Activated naive CD4-positive, alpha-beta T cell treated with anti-CD3 and anti-CD28 coated beads for 36 hours (primary cell): ENCODE measurements around the gene GPX4. TPM values are rescaled to one million over a fixed set of nuclear protein-coding genes. Genes with fewer than 3 reads are reported as not detected.
A peak's percentile ranks its signal among the peaks of the same experiment; 100 is the strongest.

Experiments used
- CTCF ChIA-PET: fragments of 350-600 bp; sonication (Branson Sonifier 250); formaldehyde crosslinking; loops from one replicate; lab custom pipeline; 2021; ENCODE audit warnings: antibody characterized with exemption; lab: Charles Lee
- DNase-seq: peaks from one replicate; pipeline ENCODE4 v3.0.0-alpha.2; 2020
- H3K27ac Mint-ChIP-seq: one replicate; pipeline ENCODE4 v1.8.0; 2021; ENCODE audit warnings: mild to moderate bottlenecking, mixed read lengths
- H3K27me3 Mint-ChIP-seq: one replicate; pipeline ENCODE4 v1.8.0; 2021; ENCODE audit warnings: low read depth, mixed read lengths
- H3K36me3 Mint-ChIP-seq: one replicate; pipeline ENCODE4 v1.8.0; 2021; ENCODE audit warnings: low read depth, mixed read lengths
- H3K4me1 Mint-ChIP-seq: one replicate; pipeline ENCODE4 v1.8.0; 2021; ENCODE audit warnings: low read depth, mixed read lengths
- H3K4me3 Mint-ChIP-seq: one replicate; pipeline ENCODE4 v1.8.0; 2021; ENCODE audit warnings: mild to moderate bottlenecking, moderate library complexity, mixed read lengths
- H3K9me3 Mint-ChIP-seq: one replicate; pipeline ENCODE4 v1.8.0; 2021; ENCODE audit warnings: mixed read lengths
- intact Hi-C: fragments of 100-400 bp; cut with micrococcal nuclease; formaldehyde crosslinking; loops from one replicate; pipeline ENCODE4 v1.15.1; 2023
- total RNA-seq, 2 experiments: library from RNA; stranded (reverse); gene quantifications; one replicate each; pipeline ENCODE4 v1.2.3, GENCODE V29; 2021

The GPX4 gene
- total RNA-seq, 2 experiments from 2014 or later: 244 to 253 TPM

DNA sequence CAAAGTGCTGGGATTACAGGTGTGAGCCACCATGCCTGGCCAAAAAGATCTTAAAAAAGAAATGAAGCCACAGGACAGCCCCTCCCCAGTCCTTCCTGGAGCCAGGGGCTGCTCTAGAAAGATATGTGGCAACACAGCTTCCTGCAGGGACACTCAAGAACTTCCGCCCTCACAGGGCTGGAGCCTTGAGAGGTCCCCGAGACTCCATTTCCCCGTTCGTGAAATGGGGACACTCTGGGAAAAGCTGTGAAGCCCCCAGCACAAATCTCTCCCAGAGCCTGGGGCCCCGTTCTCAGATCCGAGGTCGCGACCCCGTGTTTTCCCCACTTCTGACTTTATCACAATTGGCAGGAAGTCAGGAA, 2.5 kb upstream of the GPX4 start:
- peaks cover 6% of the 10 kb centered on the region for H3K36me3 Mint-ChIP-seq
- peak; percentile 44 for DNase-seq
- CTCF ChIA-PET: interaction anchor here (1.0 to 1.3 kb wide), 4 partner anchors 27 to 116 kb away, joined by 3 read pairs; no protein-coding TSS in a partner anchor
- intact Hi-C loops: loop anchor here (5.0 kb wide), 1 partner anchor 194 kb away; no protein-coding TSS in a partner anchor
- H3K4me1 Mint-ChIP-seq: peaks cover 73% of the 10 kb centered on the region
- peak overlapping the region; percentile 79 for H3K27ac Mint-ChIP-seq
- no peaks in the 10 kb centered on the region for H3K27me3 Mint-ChIP-seq
- peak overlapping the region; percentile 38 for H3K4me3 Mint-ChIP-seq
- peaks cover 4% of the 10 kb centered on the region for H3K9me3 Mint-ChIP-seq

GRCh38 chr19:1102407-1103131, 1.2 kb upstream of the GPX4 start:
- peaks cover 9% of the 10 kb centered on the region for H3K36me3 Mint-ChIP-seq
- intact Hi-C loops: loop anchor here (1.0 to 5.0 kb wide), 7 partner anchors 7 to 422 kb away; partner anchors contain the start of genes MIDN, POLR2E, RNU6-2 and TMEM259
- H3K9me3 Mint-ChIP-seq: peaks cover 4% of the 10 kb centered on the region
- CTCF ChIA-PET: interaction anchor here (0.5 to 1.1 kb wide), 6 partner anchors 11 to 444 kb away, joined by 3 to 4 read pairs (median 4); no protein-coding TSS in a partner anchor
- peak overlapping the region; percentile 72 for H3K4me3 Mint-ChIP-seq
- peak overlapping the region; percentile 79 for H3K27ac Mint-ChIP-seq
- DNase-seq: peak; percentile 64
- H3K27me3 Mint-ChIP-seq: no peaks in the 10 kb centered on the region
- H3K4me1 Mint-ChIP-seq: peaks cover 65% of the 10 kb centered on the region

DNA sequence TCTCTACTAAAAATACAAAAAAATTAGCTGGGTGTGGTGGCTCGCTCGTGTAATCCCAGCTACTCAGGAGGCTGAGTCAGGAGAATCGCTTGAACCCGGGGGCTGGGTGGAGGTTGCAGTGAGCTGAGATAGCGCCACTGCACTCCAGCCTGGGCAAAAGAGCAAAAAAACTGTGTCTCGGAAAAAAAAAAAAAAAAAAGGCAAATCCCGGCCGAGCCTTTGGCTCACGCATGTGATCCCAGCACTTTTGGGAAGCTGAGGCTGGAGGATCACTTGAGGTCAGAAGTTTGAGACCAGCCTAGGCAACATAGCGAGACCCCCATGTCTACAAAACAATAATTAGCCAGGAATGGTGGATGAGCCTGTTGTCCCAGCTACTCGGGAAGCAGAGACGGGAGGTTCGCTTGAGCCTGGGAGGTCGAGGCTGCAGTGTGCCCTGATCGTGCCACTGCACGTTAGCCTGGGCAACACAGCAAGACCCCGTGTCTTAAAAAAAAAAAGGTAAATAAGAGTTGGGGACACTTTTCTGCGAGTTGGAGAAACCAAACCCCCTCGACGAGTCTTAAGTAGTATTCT, 574 bp upstream of the GPX4 start:
- DNase-seq: no peak
- H3K4me1 Mint-ChIP-seq: peaks cover 60% of the 10 kb centered on the region
- H3K27me3 Mint-ChIP-seq: no peaks in the 10 kb centered on the region
- H3K36me3 Mint-ChIP-seq: peaks cover 9% of the 10 kb centered on the region
- CTCF ChIA-PET: interaction anchor here (0.8 to 0.9 kb wide), 2 partner anchors 10 to 89 kb away, joined by 4 read pairs; no protein-coding TSS in a partner anchor
- H3K9me3 Mint-ChIP-seq: peaks cover 4% of the 10 kb centered on the region
- peak overlapping the region; percentile 72 for H3K4me3 Mint-ChIP-seq
- intact Hi-C loops: loop anchor here (1.0 to 5.0 kb wide), 6 partner anchors 8 to 423 kb away; partner anchors contain the start of genes MIDN, POLR2E, RNU6-2 and TMEM259
- peak overlapping the region; percentile 79 for H3K27ac Mint-ChIP-seq

GRCh38 chr19:1104311-1105007, 665 bp downstream of the GPX4 start:
- peak; percentile 68 for DNase-seq
- peaks cover 4% of the 10 kb centered on the region for H3K9me3 Mint-ChIP-seq
- peak overlapping the region; percentile 72 for H3K4me3 Mint-ChIP-seq
- CTCF ChIA-PET: interaction anchor here (0.6 kb wide), 1 partner anchor 27 kb away, joined by 4 read pairs; no protein-coding TSS in a partner anchor
- peak overlapping the region; percentile 59 for H3K27ac Mint-ChIP-seq
- peaks cover 48% of the 10 kb centered on the region for H3K4me1 Mint-ChIP-seq
- peaks cover 9% of the 10 kb centered on the region for H3K36me3 Mint-ChIP-seq
- intact Hi-C loops: loop anchor here (5.0 kb wide), 1 partner anchor 197 kb away; no protein-coding TSS in a partner anchor
- no peaks in the 10 kb centered on the region for H3K27me3 Mint-ChIP-seq

DNA sequence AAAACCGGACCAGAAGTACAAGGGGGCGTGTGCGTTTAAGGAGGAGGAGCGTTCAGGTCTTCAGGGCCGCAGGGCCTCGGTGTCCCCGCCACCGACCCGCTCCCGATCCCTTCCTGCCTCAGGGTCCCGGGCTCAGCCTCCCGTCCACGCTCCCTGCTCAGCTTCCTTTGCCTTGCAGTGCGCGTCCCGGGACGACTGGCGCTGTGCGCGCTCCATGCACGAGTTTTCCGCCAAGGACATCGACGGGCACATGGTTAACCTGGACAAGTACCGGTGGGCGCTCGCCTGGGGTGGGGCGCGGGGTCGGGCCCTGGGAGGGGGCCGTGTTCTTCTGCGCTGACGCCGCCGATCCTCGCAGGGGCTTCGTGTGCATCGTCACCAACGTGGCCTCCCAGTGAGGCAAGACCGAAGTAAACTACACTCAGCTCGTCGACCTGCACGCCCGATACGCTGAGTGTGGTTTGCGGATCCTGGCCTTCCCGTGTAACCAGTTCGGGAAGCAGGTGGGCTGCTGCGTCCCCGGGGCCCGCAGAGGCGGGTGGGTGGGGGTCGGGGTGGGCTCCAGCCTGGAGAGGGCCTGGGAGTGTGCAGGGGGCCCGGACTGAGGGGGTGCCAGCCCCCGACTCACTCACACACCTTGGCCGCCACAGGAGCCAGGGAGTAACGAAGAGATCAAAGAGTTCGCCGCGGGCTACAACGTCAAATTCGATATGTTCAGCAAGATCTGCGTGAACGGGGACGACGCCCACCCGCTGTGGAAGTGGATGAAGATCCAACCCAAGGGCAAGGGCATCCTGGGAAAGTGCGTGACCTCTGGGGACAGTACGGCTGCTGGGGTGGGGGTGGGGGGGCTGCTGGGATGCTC, 1.4 kb downstream of the GPX4 start:
- Mint-ChIP-seq H3K9me3 (no peaks in the 10 kb centered on the region), H3K4me1 (peaks cover 40% of the 10 kb centered on the region), H3K27ac (peak overlapping the region; percentile 59), H3K27me3 (no peaks in the 10 kb centered on the region), H3K36me3 (peaks cover 4% of the 10 kb centered on the region), H3K4me3 (peak overlapping the region; percentile 70)
- no peak for DNase-seq
- CTCF ChIA-PET: interaction anchor here (0.6 to 0.9 kb wide), 2 partner anchors 28 to 89 kb away, joined by 3 to 4 read pairs; no protein-coding TSS in a partner anchor
- intact Hi-C loops: no loop called here

DNA sequence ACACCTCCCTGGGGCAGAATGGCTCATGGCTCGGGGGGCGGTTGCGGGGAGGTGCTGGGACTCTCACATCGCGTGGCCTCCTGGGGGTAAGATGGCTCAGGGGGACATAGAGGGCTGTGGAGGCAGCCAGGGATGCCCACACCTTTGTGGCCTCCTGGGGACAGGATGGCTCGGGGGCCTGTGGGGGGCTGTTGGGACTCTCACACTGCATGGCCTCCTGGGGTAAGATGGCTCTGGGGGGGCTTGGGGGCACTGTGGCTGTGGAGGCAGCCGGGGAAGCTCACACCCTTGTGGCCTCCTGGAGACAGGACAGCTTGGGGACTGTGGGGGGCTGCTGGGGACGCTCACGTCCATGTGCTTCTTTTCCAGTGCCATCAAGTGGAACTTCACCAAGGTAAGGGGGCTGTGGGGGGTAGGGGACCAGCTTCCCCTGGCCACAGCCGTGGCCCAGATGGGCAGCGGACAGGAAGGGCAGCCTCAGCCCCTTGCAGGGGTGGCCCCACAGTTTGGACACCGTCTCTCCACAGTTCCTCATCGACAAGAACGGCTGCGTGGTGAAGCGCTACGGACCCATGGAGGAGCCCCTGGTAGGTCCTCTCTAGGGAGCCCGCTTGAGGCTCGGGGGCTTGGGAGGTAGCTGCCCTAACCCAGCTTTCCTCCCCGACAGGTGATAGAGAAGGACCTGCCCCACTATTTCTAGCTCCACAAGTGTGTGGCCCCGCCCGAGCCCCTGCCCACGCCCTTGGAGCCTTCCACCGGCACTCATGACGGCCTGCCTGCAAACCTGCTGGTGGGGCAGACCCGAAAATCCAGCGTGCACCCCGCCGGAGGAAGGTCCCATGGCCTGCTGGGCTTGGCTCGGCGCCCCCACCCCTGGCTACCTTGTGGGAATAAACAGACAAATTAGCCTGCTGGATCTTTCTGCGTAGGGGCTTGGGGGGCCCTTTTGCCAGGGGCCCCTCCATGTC, 2.4 kb downstream of the GPX4 start:
- intact Hi-C loops: no loop called here
- CTCF ChIA-PET: interaction anchor here (0.9 to 1.1 kb wide), 2 partner anchors 25 to 88 kb away, joined by 3 read pairs; no protein-coding TSS in a partner anchor
- peaks cover 6% of the 10 kb centered on the region for H3K36me3 Mint-ChIP-seq
- no peak for DNase-seq
- no peaks in the 10 kb centered on the region for H3K27me3 Mint-ChIP-seq
- H3K27ac Mint-ChIP-seq: no peak overlapping the region
- no peaks in the 10 kb centered on the region for H3K9me3 Mint-ChIP-seq
- H3K4me3 Mint-ChIP-seq: peak overlapping the region; percentile 46
- peaks cover 32% of the 10 kb centered on the region for H3K4me1 Mint-ChIP-seq

- intact Hi-C loops: no loop called here
- no peak for DNase-seq
These were observed 3.3 kb downstream of the GPX4 start for GRCh38 chr19:1106841-1107660.

DNA sequence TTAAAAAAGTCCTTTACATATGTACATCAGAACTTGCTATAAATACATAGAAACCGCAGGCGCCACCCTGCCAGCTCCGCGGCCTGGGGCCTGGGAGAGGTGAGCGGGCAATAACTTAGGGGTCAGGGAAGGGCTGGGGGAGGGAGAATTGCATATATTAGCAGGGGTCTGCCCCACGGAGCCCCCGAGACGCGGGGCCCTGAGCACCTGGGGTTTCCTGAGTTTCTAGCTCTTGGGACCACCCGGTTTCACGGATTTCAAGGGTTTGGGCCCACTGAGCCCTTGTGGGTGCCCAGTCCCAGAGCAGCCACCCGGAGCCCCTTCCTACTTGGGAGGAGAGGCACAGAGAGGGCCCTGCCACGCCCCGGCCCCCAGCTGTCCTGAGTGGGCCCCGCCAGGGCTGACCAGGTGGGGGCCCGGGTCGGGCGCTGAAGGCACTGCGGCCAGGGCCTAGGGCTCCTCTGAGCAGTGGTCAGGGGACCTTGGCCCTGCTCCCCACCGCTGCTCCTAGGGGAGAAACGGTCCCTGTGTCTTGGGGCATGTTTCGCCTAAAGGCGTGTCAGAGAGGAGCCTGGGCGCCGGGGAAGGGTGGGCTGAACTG, 4.0 kb downstream of the GPX4 start:
- Mint-ChIP-seq H3K9me3 (no peaks in the 10 kb centered on the region), H3K4me1 (peaks cover 16% of the 10 kb centered on the region), H3K27me3 (no peaks in the 10 kb centered on the region), H3K27ac (no peak overlapping the region), H3K4me3 (no peak overlapping the region), H3K36me3 (peaks cover 6% of the 10 kb centered on the region)
- no peak for DNase-seq
- intact Hi-C loops: no loop called here
- CTCF ChIA-PET: interaction anchor here (0.5 kb wide), 1 partner anchor 79 kb away, joined by 3 read pairs; no protein-coding TSS in a partner anchor

More at GRCh38 chr19:1106841-1107660, 3.3 kb downstream of the GPX4 start:
- peaks cover 6% of the 10 kb centered on the region for H3K36me3 Mint-ChIP-seq
- H3K27me3 Mint-ChIP-seq: no peaks in the 10 kb centered on the region
- peaks cover 23% of the 10 kb centered on the region for H3K4me1 Mint-ChIP-seq
- H3K9me3 Mint-ChIP-seq: no peaks in the 10 kb centered on the region
- peak overlapping the region; percentile 8 for H3K27ac Mint-ChIP-seq
- peak overlapping the region; percentile 32 for H3K4me3 Mint-ChIP-seq
- CTCF ChIA-PET: interaction anchor here (0.5 to 1.1 kb wide), 2 partner anchors 24 to 79 kb away, joined by 3 read pairs; no protein-coding TSS in a partner anchor

- H3K27me3 Mint-ChIP-seq: no peaks in the 10 kb centered on the region
- CTCF ChIA-PET: no interaction called here
- no peak for DNase-seq
- no peaks in the 10 kb centered on the region for H3K9me3 Mint-ChIP-seq
- H3K27ac Mint-ChIP-seq: no peak overlapping the region
- intact Hi-C loops: no loop called here
- peaks cover 6% of the 10 kb centered on the region for H3K36me3 Mint-ChIP-seq
- peaks cover 10% of the 10 kb centered on the region for H3K4me1 Mint-ChIP-seq
- H3K4me3 Mint-ChIP-seq: no peak overlapping the region
These were observed 4.7 kb downstream of the GPX4 start for GRCh38 chr19:1108291-1109031.
